Measurements from ENCODE around the gene DDX41. TPM values are rescaled to one million over a fixed set of nuclear protein-coding genes. Genes with fewer than 3 reads are reported as not detected.

Gene DDX41
- total RNA-seq, 1 experiment from 2014 or later: 136 TPM

DNA sequence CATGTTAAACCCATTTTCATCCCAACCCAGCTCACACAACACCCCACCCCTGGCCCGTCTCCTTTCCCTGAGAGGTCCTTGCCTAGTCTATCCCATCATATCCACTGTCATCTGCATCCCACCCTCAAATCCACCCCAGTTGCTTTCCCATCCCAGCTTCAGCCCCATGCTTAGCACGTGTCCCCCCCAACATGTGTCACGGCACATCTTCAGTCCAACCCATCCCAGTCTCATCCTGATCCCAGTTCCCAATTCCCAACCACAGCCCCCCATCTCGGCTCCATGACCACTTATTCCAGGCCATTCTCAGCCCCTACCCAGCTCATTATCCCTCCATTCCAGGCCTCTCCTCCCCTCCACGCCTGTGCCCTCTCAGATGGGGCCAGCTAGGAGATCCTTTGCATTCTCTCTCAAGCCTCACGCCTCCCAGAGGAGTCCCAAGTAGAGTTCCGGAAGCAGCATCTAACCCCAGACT lies 42.7 kb downstream of the DDX41 start (continued):
- TF ChIP-seq ETV6 (CRISPR knock-in tag; IDR thresholded peaks at IDR 0.05) (no peak), ZNF317 (CRISPR knock-in tag; IDR thresholded peaks at IDR 0.05; ENCODE audit: borderline replicate concordance, low read depth) (no peak), ZNF121 (CRISPR knock-in tag; IDR thresholded peaks at IDR 0.05) (peak; percentile 49; the same call in 1 of the 2 replicates)
- TF ChIP-seq, protein P1, sequence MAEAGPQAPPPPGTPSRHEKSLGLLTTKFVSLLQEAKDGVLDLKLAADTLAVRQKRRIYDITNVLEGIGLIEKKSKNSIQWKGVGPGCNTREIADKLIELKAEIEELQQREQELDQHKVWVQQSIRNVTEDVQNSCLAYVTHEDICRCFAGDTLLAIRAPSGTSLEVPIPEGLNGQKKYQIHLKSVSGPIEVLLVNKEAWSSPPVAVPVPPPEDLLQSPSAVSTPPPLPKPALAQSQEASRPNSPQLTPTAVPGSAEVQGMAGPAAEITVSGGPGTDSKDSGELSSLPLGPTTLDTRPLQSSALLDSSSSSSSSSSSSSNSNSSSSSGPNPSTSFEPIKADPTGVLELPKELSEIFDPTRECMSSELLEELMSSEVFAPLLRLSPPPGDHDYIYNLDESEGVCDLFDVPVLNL (CRISPR knock-in tag; IDR thresholded peaks at IDR 0.05; ENCODE audit: borderline replicate concordance, low read depth): no peak

DNA sequence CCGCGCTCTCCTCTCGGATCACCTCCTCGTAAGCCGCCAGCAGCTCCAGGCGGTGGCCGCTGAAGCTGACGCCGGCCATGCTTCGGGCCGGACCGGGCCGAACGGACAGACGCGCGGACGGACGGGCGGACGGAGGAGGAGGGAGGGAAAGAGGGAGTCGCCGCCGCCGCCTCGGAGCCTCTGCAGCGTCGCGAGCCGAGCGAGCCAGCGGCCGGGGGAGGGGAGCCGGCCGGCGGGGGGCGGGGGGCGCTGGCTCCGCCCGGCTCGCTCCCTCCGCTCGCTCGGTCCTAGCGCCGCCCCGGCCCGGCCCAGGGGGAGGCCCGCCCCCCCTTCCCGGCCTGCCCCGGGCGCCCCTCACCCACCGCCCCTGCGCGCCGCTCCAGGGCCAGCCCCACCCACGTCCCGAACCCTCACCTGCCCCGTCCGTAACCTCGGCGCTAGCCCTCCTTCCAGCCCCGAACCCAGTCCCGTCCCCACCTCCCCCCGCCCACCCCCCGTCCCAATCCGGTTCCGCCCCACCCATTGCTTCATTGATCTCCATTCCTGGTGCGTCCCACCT lies 43.2 kb downstream of the DDX41 start, which contains the start of gene DBN1:
Gene DBN1 (minus strand): TSS at position 192 of the 559 bp plus-strand sequence. CDS start 113 bp downstream, at position 79.
- H3K9me3 Mint-ChIP-seq: no peaks in the 10 kb centered on the region

DNA sequence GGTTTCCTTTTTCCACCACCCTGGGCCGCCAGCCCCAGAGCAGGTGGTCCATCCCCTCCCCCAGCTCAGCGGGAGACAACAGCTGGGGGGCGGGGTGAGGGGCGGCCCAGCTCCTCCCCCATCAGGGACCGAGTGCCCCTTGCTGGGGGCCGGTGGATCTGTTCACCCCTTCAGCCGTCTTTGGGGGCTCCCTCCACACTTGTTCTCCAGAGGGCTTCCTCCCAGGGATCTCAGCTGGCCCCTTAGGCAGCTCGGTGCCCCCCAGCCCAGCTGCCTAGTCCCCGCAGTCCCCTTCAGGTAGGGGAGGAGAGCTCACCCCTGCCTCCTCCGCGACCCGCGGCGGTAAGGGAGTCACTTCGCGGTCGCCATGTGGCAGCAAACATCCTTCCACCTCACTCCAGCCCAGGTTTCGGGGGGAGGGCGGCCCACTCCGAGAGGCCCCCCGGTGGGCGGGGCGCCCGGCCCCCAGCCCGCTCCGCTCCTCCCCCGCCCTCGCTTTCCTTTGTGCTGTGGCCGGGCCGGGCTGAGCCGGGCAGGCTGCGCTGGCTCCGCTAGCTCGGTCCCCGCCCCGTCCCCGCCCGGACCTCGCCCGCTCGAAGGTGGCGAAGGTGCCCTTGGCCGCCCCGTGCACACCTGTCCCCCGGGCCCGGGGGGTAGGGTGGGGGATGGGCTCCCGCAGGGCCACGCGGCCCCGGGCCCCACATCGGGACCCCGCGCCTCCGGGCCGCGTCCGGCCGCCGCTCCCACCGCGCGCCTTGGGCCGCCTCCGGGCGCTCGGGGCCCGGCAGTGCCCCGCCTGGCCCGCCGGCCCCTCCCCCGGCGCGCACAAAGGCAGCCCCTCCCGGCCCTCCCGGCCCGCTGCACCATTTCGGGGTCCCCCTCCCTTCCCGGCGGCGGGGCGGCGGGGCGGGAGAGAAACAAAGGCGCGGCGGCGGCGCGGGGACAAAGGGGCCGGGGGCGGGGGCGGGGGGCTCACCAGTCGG lies 44.0 kb downstream of the DDX41 start:
- peak; percentile 2 for ATAC-seq
- POLR2A ChIA-PET: interaction anchor here (0.6 to 6.0 kb wide), 8 partner anchors 9 to 846 kb away, joined by 3 to 53 read pairs (median 6); partner anchors contain the start of gene PDLIM7
- Mint-ChIP-seq H3K4me1 (peaks cover 56% of the 10 kb centered on the region), H3K27me3 (ENCODE audit: low read depth) (no peaks in the 10 kb centered on the region), H3K36me3 (peaks cover 16% of the 10 kb centered on the region), H3K4me3 (peak overlapping the region; percentile 76), H3K27ac (no peak overlapping the region), H3K9me3 (no peaks in the 10 kb centered on the region)
- CTCF ChIA-PET: interaction anchor here (0.7 to 16.7 kb wide), 8 partner anchors 15 to 82 kb away, joined by 4 to 230 read pairs (median 8); partner anchors contain the start of gene PDLIM7
- DNase-seq (ENCODE audit: low spot score): peak; percentile 53
- TF ChIP-seq, protein P2, sequence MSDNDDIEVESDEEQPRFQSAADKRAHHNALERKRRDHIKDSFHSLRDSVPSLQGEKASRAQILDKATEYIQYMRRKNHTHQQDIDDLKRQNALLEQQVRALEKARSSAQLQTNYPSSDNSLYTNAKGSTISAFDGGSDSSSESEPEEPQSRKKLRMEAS (CRISPR knock-in tag; IDR thresholded peaks at IDR 0.05): peak; percentile 48; the same call in 1 of the 2 replicates
- TF ChIP-seq, protein P3, sequence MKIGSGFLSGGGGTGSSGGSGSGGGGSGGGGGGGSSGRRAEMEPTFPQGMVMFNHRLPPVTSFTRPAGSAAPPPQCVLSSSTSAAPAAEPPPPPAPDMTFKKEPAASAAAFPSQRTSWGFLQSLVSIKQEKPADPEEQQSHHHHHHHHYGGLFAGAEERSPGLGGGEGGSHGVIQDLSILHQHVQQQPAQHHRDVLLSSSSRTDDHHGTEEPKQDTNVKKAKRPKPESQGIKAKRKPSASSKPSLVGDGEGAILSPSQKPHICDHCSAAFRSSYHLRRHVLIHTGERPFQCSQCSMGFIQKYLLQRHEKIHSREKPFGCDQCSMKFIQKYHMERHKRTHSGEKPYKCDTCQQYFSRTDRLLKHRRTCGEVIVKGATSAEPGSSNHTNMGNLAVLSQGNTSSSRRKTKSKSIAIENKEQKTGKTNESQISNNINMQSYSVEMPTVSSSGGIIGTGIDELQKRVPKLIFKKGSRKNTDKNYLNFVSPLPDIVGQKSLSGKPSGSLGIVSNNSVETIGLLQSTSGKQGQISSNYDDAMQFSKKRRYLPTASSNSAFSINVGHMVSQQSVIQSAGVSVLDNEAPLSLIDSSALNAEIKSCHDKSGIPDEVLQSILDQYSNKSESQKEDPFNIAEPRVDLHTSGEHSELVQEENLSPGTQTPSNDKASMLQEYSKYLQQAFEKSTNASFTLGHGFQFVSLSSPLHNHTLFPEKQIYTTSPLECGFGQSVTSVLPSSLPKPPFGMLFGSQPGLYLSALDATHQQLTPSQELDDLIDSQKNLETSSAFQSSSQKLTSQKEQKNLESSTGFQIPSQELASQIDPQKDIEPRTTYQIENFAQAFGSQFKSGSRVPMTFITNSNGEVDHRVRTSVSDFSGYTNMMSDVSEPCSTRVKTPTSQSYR (CRISPR knock-in tag; IDR thresholded peaks at IDR 0.05): peak; percentile 95
- TF ChIP-seq, protein P4, sequence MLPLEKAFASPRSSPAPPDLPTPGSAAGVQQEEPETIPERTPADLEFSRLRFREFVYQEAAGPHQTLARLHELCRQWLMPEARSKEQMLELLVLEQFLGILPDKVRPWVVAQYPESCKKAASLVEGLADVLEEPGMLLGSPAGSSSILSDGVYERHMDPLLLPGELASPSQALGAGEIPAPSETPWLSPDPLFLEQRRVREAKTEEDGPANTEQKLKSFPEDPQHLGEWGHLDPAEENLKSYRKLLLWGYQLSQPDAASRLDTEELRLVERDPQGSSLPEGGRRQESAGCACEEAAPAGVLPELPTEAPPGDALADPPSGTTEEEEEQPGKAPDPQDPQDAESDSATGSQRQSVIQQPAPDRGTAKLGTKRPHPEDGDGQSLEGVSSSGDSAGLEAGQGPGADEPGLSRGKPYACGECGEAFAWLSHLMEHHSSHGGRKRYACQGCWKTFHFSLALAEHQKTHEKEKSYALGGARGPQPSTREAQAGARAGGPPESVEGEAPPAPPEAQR (CRISPR knock-in tag; IDR thresholded peaks at IDR 0.05): no peak
- TF ChIP-seq TEAD1 (CRISPR knock-in tag; IDR thresholded peaks at IDR 0.05): no peak; the same call in 1 of the 2 replicates
- TF ChIP-seq, protein P5, sequence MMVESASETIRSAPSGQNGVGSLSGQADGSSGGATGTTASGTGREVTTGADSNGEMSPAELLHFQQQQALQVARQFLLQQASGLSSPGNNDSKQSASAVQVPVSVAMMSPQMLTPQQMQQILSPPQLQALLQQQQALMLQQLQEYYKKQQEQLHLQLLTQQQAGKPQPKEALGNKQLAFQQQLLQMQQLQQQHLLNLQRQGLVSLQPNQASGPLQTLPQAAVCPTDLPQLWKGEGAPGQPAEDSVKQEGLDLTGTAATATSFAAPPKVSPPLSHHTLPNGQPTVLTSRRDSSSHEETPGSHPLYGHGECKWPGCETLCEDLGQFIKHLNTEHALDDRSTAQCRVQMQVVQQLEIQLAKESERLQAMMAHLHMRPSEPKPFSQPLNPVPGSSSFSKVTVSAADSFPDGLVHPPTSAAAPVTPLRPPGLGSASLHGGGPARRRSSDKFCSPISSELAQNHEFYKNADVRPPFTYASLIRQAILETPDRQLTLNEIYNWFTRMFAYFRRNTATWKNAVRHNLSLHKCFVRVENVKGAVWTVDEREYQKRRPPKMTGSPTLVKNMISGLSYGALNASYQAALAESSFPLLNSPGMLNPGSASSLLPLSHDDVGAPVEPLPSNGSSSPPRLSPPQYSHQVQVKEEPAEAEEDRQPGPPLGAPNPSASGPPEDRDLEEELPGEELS (CRISPR knock-in tag; IDR thresholded peaks at IDR 0.05): no peak
- TF ChIP-seq ELF4 (CRISPR knock-in tag; IDR thresholded peaks at IDR 0.05; ENCODE audit: low read depth): 0 out of 2 replicates have a peak, but pooled peaks have one; percentile 22
- TF ChIP-seq, protein P6, sequence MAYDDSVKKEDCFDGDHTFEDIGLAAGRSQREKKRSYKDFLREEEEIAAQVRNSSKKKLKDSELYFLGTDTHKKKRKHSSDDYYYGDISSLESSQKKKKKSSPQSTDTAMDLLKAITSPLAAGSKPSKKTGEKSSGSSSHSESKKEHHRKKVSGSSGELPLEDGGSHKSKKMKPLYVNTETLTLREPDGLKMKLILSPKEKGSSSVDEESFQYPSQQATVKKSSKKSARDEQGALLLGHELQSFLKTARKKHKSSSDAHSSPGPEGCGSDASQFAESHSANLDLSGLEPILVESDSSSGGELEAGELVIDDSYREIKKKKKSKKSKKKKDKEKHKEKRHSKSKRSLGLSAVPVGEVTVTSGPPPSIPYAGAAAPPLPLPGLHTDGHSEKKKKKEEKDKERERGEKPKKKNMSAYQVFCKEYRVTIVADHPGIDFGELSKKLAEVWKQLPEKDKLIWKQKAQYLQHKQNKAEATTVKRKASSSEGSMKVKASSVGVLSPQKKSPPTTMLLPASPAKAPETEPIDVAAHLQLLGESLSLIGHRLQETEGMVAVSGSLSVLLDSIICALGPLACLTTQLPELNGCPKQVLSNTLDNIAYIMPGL (CRISPR knock-in tag; IDR thresholded peaks at IDR 0.05): peak; percentile 79; the same call in 1 of the 2 replicates

More for the DNA sequence above, 43.2 kb downstream of the DDX41 start, which contains the start of gene DBN1:
- ChIA-PET CTCF (interaction anchor here (1.1 to 16.7 kb wide), 8 partner anchors 16 to 164 kb away, joined by 3 to 230 read pairs (median 9); partner anchors contain the start of gene PDLIM7), POLR2A (interaction anchor here (0.5 to 6.0 kb wide), 3 partner anchors 18 to 595 kb away, joined by 3 to 53 read pairs (median 17); partner anchors contain the start of gene PDLIM7)
- H3K4me3 Mint-ChIP-seq: peak within 1 kb of the TSS; percentile 76
- peak; percentile 64 for DNase-seq (ENCODE audit: low spot score)
- TF ChIP-seq GTF2I (CRISPR knock-in tag; conservative IDR thresholded peaks at IDR 0.05) (no peak), RELA (CRISPR knock-in tag; IDR thresholded peaks at IDR 0.05; ENCODE audit: borderline replicate concordance) (no peak)
- TF ChIP-seq, protein P6 (CRISPR knock-in tag; IDR thresholded peaks at IDR 0.05): peak; percentile 7; the same call in 1 of the 2 replicates
- TF ChIP-seq, protein P7, sequence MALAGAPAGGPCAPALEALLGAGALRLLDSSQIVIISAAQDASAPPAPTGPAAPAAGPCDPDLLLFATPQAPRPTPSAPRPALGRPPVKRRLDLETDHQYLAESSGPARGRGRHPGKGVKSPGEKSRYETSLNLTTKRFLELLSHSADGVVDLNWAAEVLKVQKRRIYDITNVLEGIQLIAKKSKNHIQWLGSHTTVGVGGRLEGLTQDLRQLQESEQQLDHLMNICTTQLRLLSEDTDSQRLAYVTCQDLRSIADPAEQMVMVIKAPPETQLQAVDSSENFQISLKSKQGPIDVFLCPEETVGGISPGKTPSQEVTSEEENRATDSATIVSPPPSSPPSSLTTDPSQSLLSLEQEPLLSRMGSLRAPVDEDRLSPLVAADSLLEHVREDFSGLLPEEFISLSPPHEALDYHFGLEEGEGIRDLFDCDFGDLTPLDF (CRISPR knock-in tag; IDR thresholded peaks at IDR 0.05): no peak
- peaks cover 56% of the 10 kb centered on the region for H3K4me1 Mint-ChIP-seq
- peaks cover 11% of the 10 kb centered on the region for H3K36me3 Mint-ChIP-seq
- H3K27ac Mint-ChIP-seq: peak within 1 kb of the TSS; percentile 69
- no peaks in the 10 kb centered on the region for H3K27me3 Mint-ChIP-seq (ENCODE audit: low read depth)
- peak; percentile 51 for ATAC-seq

Data from WTC11 (cell line).